ENCODE results near the gene CARHSP1. TPM values are rescaled to one million over a fixed set of nuclear protein-coding genes. Genes with fewer than 3 reads are reported as not detected.
A peak's percentile ranks its signal among the peaks of the same experiment; 100 is the strongest.
"Not testable (repeated sequence)": the region's sequence is repeated elsewhere in the genome, so short reads cannot be mapped to it uniquely, and the experiment has no call there.

Gene CARHSP1
- total RNA-seq = 10 to 100 TPM; 65.2 to 66.4 TPM

GRCh38 chr16:8868416-8869211 lies at the start of gene CARHSP1:
CARHSP1 (minus strand) TSS chr16:8869006; CDS start chr16:8859328, 9,678 bp downstream.
- peak; percentile 86 for DNase-seq
- peaks cover 40% of the 10 kb centered on the region for H3K4me1 Mint-ChIP-seq
- H3K9me3 Mint-ChIP-seq = no peaks in the 10 kb centered on the region
- H3K36me3 Mint-ChIP-seq = peaks cover 12% of the 10 kb centered on the region
- peak within 1 kb of the TSS; percentile 95 for H3K27ac Mint-ChIP-seq
- no peaks in the 10 kb centered on the region for H3K27me3 Mint-ChIP-seq
- peak within 1 kb of the TSS; percentile 92 for H3K4me3 Mint-ChIP-seq

DNA sequence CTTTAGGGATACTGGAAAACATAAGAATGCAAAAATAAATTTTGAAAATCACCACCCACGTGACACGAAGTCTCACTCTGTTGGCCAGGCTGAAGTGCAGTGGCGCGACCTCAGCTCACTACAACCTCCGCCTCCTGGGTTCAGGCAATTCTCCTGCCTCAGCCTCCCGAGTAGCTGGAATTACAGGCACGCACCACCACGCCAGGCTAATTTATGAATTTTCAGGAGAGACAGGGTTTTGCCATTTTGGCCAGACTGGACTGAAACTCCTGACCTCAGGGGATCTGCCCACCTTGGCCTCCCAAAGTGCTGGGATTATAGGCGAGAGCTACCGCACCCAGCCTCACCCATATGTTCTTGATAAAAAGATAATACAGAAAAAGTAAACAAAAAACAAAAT lies 48.5 kb upstream of the CARHSP1 start:
- H3K27ac Mint-ChIP-seq, H3K4me3 Mint-ChIP-seq, H3K27me3 Mint-ChIP-seq, H3K9me3 Mint-ChIP-seq, DNase-seq: not testable (repeated sequence)
- H3K36me3 Mint-ChIP-seq = peaks cover 46% of the 10 kb centered on the region
- H3K4me1 Mint-ChIP-seq = peaks cover 36% of the 10 kb centered on the region

DNA sequence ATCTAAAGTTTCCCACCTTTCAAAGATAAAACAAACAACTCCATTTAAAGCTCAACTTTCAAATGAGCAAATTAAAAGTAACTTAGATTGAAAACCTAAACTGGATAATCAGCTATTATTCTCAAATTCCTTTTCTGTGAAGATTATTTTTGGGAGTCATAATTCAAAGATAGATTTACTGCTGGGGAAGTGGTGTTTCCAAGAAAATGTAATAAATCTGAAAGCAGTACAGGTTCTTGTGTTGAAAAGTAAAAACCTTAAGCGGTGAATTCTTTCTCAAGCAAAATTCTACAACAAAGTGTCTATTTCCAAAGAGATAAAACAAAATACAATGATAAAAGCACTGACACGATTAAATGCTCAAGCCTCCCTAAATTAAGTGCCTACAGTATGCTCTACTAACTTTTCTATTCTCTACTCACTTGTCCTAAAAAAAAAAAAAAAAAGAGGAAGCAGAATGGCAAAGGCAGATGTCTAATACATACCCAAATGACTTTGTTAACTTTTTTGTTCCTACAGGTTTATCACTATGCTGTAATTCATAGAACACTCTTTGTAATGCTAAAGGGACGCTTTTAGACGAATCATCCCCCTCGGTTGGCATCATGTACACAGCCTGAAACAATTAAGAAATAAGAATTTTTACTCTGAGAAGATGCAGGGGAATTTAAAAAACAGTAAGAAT lies 47.9 kb upstream of the CARHSP1 start:
- Mint-ChIP-seq H3K4me3 (no peak overlapping the region), H3K27ac (no peak overlapping the region), H3K9me3 (no peaks in the 10 kb centered on the region), H3K4me1 (peaks cover 33% of the 10 kb centered on the region), H3K36me3 (peaks cover 46% of the 10 kb centered on the region), H3K27me3 (no peaks in the 10 kb centered on the region)
- no peak for DNase-seq

DNA sequence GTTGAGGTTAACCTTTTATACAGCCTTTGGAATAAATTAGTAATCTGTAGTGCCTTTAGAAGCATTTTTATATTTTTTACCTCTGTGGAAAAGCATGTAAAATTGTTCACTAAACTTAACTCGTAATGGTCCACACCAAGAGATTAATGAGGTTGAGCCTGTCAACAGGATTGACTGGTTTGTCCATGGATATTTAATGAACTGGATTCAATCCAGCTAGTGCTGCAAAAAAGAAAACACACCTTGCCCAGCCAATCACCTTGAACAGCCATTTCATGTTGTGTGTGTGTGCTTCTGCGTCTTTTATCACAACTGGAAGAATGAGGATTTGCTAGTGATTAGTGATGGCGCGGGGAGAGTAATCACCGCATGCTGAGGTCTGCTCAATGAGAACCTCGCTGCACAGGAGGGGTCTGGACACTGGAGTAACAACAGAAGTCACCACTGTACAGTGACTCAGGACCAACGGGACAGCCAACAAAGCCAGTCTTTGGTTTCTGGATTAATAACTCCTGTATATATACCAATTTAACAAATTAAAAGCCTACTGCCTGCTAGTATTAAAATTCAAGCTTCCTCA lies 47.0 kb upstream of the CARHSP1 start:
- Mint-ChIP-seq H3K9me3 (no peaks in the 10 kb centered on the region), H3K27ac (peak overlapping the region; percentile 25), H3K4me1 (peaks cover 28% of the 10 kb centered on the region), H3K27me3 (no peaks in the 10 kb centered on the region), H3K4me3 (no peak overlapping the region), H3K36me3 (peaks cover 42% of the 10 kb centered on the region)
- DNase-seq = no peak

GRCh38 chr16:8914098-8914497 lies 45.3 kb upstream of the CARHSP1 start:
- Mint-ChIP-seq H3K4me1 (peaks cover 20% of the 10 kb centered on the region), H3K9me3 (no peaks in the 10 kb centered on the region), H3K27ac (no peak overlapping the region), H3K27me3 (no peaks in the 10 kb centered on the region), H3K36me3 (peaks cover 31% of the 10 kb centered on the region), H3K4me3 (no peak overlapping the region)
- DNase-seq = no peak

- Mint-ChIP-seq H3K4me1 (peaks cover 26% of the 10 kb centered on the region), H3K27ac (peak overlapping the region; percentile 26), H3K36me3 (peaks cover 31% of the 10 kb centered on the region), H3K9me3 (no peaks in the 10 kb centered on the region), H3K4me3 (no peak overlapping the region), H3K27me3 (no peaks in the 10 kb centered on the region)
- no peak for DNase-seq
These were observed 44.0 kb upstream of the CARHSP1 start for GRCh38 chr16:8912793-8913192.

- Mint-ChIP-seq H3K4me3 (no peak overlapping the region), H3K36me3 (peaks cover 35% of the 10 kb centered on the region), H3K27me3 (no peaks in the 10 kb centered on the region), H3K4me1 (peaks cover 34% of the 10 kb centered on the region), H3K27ac (peak overlapping the region; percentile 9), H3K9me3 (no peaks in the 10 kb centered on the region)
- no peak for DNase-seq
These were observed 42.0 kb upstream of the CARHSP1 start for GRCh38 chr16:8910811-8911210.

DNA sequence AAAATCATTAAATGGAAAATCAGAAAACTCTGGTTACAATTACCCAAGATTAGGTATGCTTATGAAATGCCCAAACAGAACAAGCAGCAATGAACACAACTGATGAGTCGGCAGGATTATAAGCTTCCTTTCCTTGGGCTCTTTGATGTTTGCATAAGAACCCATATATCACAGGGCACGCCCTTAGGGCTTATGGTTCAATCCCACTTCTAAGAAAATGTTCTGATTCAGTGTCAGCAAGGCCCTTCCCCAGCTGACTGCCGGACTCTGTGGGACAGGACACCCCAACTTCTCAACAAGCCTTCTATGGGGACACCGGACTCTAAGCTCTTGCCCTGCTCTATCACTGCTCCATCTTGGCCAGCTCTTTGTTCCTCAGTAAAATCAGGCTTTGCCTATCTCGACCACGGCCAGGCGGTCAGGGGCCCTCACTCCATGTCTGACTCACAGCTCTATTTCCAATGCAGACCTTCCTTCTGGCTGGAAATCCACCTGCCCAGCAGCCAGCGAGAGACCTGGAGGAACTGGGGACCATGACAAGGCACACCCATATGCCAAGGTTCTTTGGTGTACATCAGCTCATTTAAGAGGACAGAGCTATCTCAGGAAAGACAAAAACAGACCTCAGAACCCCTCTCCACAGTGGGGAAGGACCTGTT lies 40.1 kb upstream of the CARHSP1 start:
- no peaks in the 10 kb centered on the region for H3K9me3 Mint-ChIP-seq
- H3K27me3 Mint-ChIP-seq = no peaks in the 10 kb centered on the region
- H3K4me3 Mint-ChIP-seq = no peak overlapping the region
- peaks cover 33% of the 10 kb centered on the region for H3K4me1 Mint-ChIP-seq
- H3K36me3 Mint-ChIP-seq = peaks cover 30% of the 10 kb centered on the region
- H3K27ac Mint-ChIP-seq = peak overlapping the region; percentile 30
- no peak for DNase-seq

- Mint-ChIP-seq H3K27me3 (no peaks in the 10 kb centered on the region), H3K36me3 (peaks cover 31% of the 10 kb centered on the region), H3K27ac (peak overlapping the region; percentile 20), H3K4me1 (peaks cover 27% of the 10 kb centered on the region), H3K9me3 (no peaks in the 10 kb centered on the region), H3K4me3 (no peak overlapping the region)
- no peak for DNase-seq
These were observed 38.3 kb upstream of the CARHSP1 start for GRCh38 chr16:8907096-8907495.

- Mint-ChIP-seq H3K27ac (no peak overlapping the region), H3K27me3 (no peaks in the 10 kb centered on the region)
These were observed 37.2 kb upstream of the CARHSP1 start for GRCh38 chr16:8905795-8906591.

DNA sequence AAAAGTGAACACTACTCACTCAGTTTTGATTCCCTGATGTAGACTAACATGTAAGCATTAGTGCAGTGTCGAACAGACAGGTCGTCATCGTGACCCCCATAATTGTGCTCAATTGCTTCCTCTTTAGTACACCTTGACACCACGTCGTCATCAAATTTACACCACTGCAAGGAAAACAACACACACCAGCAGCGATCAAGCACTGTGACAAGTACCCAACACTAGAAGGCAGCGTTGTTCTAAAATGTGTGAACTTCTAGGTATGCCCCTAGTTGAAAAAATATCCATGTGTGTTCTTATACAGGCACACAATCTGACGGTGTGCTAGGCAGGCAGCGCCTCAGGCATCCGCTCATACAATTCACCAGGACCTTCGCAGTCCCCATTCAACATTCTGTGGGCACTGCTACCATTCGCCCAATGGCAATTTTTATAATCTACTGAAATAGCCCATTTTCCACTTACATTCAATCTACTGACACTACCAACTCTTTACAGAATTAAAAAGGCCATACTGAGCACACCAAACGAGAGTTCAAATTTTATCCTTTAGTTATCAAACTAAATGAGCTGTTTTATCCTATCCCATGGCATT lies 36.5 kb upstream of the CARHSP1 start:
- Mint-ChIP-seq H3K4me1 (peaks cover 20% of the 10 kb centered on the region), H3K9me3 (no peaks in the 10 kb centered on the region), H3K4me3 (no peak overlapping the region), H3K27ac (no peak overlapping the region), H3K27me3 (no peaks in the 10 kb centered on the region), H3K36me3 (peaks cover 31% of the 10 kb centered on the region)
- DNase-seq = no peak

More at GRCh38 chr16:8905795-8906591, 37.2 kb upstream of the CARHSP1 start:
- Mint-ChIP-seq H3K4me1 (peaks cover 26% of the 10 kb centered on the region), H3K9me3 (no peaks in the 10 kb centered on the region), H3K36me3 (peaks cover 31% of the 10 kb centered on the region), H3K4me3 (no peak overlapping the region)
- DNase-seq = no peak

GRCh38 chr16:8904018-8904430 lies 35.2 kb upstream of the CARHSP1 start:
- DNase-seq = no peak
- Mint-ChIP-seq H3K36me3 (peaks cover 34% of the 10 kb centered on the region), H3K27me3 (no peaks in the 10 kb centered on the region), H3K9me3 (no peaks in the 10 kb centered on the region), H3K4me3 (no peak overlapping the region), H3K4me1 (peaks cover 16% of the 10 kb centered on the region), H3K27ac (no peak overlapping the region)

GRCh38 chr16:8903004-8903403 lies 34.2 kb upstream of the CARHSP1 start:
- Mint-ChIP-seq H3K9me3 (no peaks in the 10 kb centered on the region), H3K4me3 (no peak overlapping the region), H3K27me3 (no peaks in the 10 kb centered on the region), H3K27ac (peak overlapping the region; percentile 47), H3K4me1 (peaks cover 13% of the 10 kb centered on the region), H3K36me3 (peaks cover 39% of the 10 kb centered on the region)
- no peak for DNase-seq

- H3K9me3 Mint-ChIP-seq = no peaks in the 10 kb centered on the region
- peaks cover 39% of the 10 kb centered on the region for H3K36me3 Mint-ChIP-seq
- H3K27me3 Mint-ChIP-seq = no peaks in the 10 kb centered on the region
- no peak overlapping the region for H3K4me3 Mint-ChIP-seq
- H3K4me1 Mint-ChIP-seq = peaks cover 6% of the 10 kb centered on the region
- H3K27ac Mint-ChIP-seq = no peak overlapping the region
- no peak for DNase-seq
These were observed 32.6 kb upstream of the CARHSP1 start for GRCh38 chr16:8901320-8901861.
